Non-pigmented ciliary epithelial cell (primary cell): Measurements from ENCODE around the gene WDPCP.
"Not testable (repeated sequence)": the region's sequence is repeated elsewhere in the genome, so short reads cannot be mapped to it uniquely, and the experiment has no call there.

Source experiments
- DNase-seq: peaks from one replicate; pipeline ENCODE4 v3.0.0-alpha.2; 2010; ENCODE audit warnings: low read depth

Gene WDPCP

GRCh38 chr2:63590626-63591408, 2.5 kb upstream of the WDPCP start:
- DNase-seq: no peak

DNA sequence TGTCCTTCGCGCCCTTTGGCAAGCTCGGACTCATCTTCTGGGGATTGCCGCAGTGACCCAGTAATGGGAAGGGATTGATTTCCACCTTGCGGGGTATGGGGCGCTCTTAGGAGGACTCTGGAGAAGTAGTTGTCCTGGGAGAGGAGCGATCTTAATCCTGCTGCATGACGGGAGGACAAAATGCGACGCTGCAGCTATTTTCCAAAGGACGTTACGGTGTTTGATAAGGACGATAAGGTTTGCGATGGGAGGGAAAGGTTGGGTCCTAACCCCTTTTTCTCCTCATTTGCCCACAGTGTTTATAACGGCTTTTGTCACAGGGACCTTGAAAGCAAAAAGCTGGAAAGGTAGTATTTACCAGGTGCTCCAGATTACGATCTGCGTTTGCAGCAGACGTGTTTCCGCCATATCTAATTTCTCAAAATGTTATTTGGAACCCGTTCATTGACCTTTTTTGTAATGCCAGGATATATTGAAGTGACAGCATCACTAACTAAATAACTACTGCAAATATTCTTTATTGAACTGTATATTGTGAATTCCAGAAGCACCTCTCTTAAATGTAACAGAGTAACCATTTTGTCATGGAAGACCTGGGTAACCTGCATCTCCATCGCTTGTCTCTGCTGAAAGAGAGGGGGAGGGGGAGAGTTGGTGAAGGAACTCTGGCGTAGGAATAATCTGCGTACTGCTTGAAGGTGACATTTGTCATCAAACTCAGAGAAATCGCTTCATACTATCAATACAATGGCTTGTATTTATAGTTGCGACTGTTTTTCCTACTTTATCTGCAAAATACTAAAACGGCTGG, 1.1 kb upstream of the WDPCP start:
- no peak for DNase-seq

DNA sequence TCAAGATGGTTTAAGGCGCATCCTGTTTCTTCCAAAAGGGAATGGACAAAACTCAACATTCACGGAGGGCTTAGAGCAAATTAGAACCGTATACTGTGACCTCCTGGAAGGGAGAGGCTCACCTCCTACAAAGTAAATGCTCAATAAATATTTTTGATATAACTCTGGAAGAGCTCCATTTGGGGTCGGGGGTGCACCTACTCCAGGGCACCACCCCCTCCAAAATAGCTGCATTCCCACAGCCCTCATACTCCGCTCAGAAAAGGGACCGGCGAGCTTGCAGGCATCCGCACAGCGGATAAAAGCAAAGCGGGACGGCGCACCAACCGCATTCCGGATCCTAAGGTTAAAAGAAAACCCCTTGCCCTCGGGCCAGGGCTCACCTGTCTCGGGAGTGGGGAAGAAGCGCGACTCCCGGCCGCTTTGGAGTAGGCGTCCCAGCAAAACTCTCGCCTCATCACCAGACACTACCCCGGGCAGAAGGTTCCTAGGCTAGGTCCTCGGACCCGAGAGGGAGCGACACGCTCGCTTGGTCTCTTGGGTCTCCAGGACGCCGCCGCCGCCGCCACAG, 378 bp downstream of the WDPCP start:
- no peak for DNase-seq

- no peak for DNase-seq
Measured at GRCh38 chr2:63582873-63583272, 5.4 kb downstream of the WDPCP start.

- no peak for DNase-seq
Measured at GRCh38 chr2:63581298-63581961, 6.8 kb downstream of the WDPCP start.

DNA sequence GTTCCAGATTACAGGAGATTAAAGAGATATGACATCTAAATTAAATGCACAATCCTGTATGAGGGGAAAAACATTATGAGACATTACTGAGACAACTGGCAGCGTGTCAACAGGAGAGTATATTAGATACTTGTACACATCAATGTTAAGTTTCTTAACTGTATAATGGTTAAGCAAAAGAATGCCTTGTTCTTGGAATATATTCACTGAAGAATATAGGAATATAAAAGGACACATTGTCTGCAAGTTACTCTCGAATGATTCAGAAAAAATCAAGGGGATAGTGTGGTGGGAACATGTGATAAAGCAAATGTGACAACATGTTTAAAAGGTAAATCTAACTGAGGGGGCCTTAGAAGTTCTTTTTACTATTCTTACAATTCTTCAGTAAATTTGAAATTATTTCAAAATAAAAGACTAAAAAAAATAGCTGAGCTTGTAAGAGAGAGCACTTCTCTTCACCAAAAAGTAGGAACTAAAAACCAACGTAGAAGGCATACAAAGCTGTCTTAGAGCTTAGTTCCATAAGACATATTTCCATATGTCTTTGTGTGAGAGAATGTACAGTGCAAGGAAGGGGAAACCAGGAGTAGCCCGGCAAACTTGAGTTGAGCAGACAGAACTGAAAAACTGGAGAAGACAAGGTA, 7.5 kb downstream of the WDPCP start:
- DNase-seq: no peak

DNA sequence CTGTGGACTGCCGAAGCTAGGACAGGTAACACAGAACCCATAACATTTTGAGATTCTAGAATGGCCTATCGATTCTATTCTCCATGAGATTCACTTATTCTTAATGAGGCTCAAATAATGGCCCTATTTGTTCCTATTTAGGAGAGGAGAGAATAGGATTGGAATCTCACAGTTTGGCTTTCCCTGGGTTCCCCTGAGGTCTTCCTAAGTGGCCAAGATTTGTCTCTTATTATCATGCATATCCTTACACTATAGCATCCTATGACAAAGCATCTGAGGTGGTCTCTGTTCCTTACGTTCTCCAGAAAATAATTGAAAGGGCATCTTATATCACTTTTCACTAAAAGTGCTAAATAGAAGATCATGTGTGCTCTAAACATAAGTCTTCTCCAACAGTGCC, 9.5 kb downstream of the WDPCP start:
- no peak for DNase-seq

GRCh38 chr2:63576546-63576945, 11.7 kb downstream of the WDPCP start:
- DNase-seq: no peak

- DNase-seq: not testable (repeated sequence)
Measured at GRCh38 chr2:63573726-63574345, 14.4 kb downstream of the WDPCP start.

DNA sequence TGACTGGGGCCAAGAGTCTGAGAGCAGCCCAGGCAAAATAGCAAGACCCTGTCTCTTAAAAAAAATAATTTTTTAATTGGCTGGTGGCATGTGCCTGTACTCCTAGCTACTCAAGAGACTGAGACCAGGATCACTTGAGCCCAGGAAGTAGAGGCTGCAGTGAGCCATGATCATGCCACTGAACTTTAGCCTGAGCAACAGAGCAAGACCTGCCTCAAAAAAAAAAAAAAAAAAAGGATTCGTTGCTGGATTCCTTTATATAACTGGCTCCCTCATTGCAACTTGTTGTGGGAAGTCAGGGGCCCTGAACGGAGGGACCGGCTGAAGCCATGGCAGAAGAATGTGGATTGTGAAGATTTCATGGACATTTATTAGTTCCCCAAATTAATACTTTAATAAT, 15.3 kb downstream of the WDPCP start:
- not testable (repeated sequence) for DNase-seq

DNA sequence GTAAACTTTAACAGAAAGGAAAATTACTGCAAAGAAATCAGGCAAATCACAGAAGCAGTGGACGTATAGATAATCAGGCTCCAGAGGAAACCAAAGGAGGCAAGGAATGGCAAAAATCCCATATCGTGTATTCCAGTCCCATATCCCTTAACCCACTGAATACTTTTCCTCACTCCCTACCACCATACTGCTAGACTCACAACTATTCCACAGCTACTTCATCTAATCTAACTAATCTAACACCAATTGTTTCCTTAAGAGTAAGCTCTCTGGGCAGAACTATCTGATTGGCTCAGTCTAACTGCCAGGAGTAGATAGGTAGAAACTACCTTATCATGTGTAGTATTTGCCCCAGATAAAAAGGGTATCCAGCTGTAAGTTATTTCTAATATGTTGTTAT, 16.3 kb downstream of the WDPCP start:
- no peak for DNase-seq

DNA sequence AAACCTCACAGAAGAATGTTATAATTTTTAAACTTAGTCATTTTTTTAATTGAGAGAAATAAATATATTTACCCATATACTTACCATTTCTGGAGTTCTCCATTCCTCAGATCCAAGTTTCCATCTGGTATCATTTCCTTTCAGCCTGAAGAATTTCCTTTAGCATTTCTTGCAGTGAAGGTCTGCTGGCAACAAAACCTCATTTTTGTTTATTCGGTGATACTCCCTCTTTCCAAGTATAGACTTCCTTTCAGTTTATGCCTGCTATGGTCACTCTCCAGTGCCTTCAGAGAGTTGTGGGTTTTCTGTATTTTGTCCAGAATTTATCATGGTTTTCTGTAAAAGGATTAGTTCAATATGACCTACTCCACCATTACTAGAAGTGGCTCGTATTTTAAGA, 17.0 kb downstream of the WDPCP start:
- no peak for DNase-seq

- no peak for DNase-seq
Measured at GRCh38 chr2:63569740-63570139, 18.5 kb downstream of the WDPCP start.

- no peak for DNase-seq
Measured at GRCh38 chr2:63562751-63563150, 25.5 kb downstream of the WDPCP start.

DNA sequence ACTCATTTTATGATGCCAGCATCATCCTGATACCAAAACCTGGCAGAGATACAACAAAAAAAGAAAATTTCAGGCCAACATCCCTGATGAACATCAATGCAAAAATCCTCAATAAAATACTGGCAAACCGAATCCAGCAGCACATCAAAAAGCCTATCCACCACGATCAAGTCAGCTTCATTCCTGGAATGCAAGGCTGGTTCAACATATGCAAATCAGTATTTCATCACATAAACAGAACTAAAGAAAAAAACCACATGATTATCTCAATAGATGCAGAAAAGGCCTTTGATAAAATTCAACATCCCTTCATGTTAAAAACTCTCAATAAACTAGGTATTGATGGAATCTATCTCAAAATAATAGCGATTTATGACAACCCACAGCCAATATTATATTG, 29.4 kb downstream of the WDPCP start:
- not testable (repeated sequence) for DNase-seq

GRCh38 chr2:63557819-63558218, 30.5 kb downstream of the WDPCP start:
- DNase-seq: not testable (repeated sequence)

- no peak for DNase-seq
Measured at GRCh38 chr2:63555931-63556330, 32.3 kb downstream of the WDPCP start.

DNA sequence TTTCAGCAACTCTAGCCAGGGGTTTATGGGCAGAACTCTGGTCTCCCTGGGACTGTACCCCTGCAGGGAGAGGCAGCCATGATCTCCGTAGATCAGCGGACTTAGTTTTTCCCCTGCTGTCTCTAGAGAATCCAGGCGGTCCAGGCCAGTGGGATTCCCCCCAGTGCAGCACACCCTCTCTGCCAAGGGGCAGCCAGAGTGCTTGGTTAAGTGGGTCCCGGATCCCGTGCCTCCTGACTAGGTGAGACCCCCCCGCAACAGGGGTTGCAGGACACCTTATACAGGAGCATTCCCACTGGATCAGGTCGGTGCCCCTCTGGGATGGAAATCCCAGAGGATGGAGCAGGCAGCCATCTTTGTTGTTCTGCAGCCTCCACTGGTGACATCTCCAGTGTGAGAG, 33.0 kb downstream of the WDPCP start:
- DNase-seq: no peak

DNA sequence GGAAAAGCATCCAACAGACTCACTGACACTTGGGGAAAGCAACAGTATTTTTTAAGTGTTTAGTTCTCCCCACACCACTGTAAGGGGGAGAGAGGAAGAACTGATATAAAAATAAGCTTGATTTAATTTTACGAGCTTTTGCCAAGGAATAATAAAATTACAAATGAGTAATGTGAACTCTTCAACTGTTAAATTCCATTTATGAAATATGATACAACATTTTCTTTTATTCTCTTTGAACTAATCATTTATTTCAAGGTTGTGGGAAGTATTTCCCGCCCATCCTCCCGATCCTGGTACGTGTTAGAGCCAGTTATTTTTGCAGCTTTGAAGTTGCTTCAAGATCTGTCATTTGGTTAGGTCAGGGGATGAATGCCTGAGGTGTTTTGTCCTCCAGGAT, 35.2 kb downstream of the WDPCP start:
- peak; percentile 13 for DNase-seq

GRCh38 chr2:63545023-63545422, 43.3 kb downstream of the WDPCP start:
- no peak for DNase-seq

DNA sequence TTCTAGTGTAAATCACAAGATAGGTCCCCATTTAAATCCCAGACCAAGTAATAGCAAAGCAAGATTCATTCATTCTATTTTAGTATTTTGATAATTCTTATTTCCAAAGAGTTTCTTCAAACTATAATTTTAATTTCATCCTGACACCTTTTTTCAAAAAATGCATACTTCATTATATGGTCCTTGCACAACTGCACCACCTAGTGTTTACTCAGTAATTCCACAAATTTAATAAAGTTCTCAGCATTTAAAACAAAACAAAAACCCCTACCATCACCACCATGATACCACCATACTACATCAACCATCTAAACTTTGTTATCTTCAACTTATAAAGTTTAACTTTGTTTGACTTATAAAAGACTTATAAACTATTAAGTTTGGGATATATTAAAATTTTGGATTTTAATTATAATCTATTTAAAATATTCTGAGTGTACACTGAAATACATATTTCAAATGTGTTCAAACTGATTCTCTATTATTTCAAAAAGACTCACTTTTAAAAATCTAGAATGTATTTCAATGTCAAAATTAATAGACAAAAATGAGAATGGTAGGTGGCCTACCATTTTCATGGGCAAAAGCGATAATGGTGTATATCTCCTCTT, 44.2 kb downstream of the WDPCP start:
- DNase-seq: no peak
